CD4-positive, CD25-positive, alpha-beta regulatory T cell (primary cell): ENCODE data around the gene JAG2. TPM values are rescaled to one million over a fixed set of nuclear protein-coding genes. Genes with fewer than 3 reads are reported as not detected.

ENCODE experiments used
- ATAC-seq, 2 donors: fragments of 150-1000 bp; cut with Tn5 transposase; one replicate each; pipeline ENCODE4 v1.10.0; 2021; ENCODE audit warnings: low read depth in 2 of 2, moderate number of reproducible peaks in 2 of 2, moderate library complexity in 1 of 2
- DNase-seq, 3 donors: peaks; one replicate each; pipeline versions ENCODE4 v3.0.0 to v3.0.0-alpha.2; 2012 to 2022; ENCODE audit warnings: mixed read lengths in 1 of 3
- H3K27ac ChIP-seq: one replicate; pipeline ENCODE4 v1.7.0; 2013; ENCODE audit warnings: mild to moderate bottlenecking, low read length; ENCODE audit not compliant: insufficient read depth, poor library complexity, severe bottlenecking
- H3K27me3 ChIP-seq: one replicate; pipeline ENCODE4 v1.7.0; 2013; ENCODE audit warnings: low read length; ENCODE audit not compliant: control insufficient read depth, insufficient read depth
- H3K36me3 ChIP-seq: one replicate; pipeline ENCODE4 v1.7.0; 2013; ENCODE audit warnings: mild to moderate bottlenecking, low read length, moderate library complexity; ENCODE audit not compliant: control insufficient read depth, insufficient read depth
- H3K4me1 ChIP-seq: 2 replicates; pipeline ENCODE4 v1.7.0; 2013; ENCODE audit warnings: mild to moderate bottlenecking, low read length; ENCODE audit not compliant: insufficient read depth, control insufficient read depth, poor library complexity, severe bottlenecking
- H3K4me3 ChIP-seq: one replicate; pipeline ENCODE4 v1.7.0; 2013; ENCODE audit warnings: low read depth, mild to moderate bottlenecking, low read length, moderate library complexity
- H3K9me3 ChIP-seq, 2 experiments: 1 replicate in 1 of 2; 2 replicates in 1 of 2; pipeline ENCODE4 v1.7.0; 2013; ENCODE audit warnings: low read length in 2 of 2, mild to moderate bottlenecking in 1 of 2, moderate library complexity in 1 of 2; ENCODE audit not compliant: control insufficient read depth in 2 of 2
- H3K27ac Mint-ChIP-seq, 3 donors: one replicate each; pipeline ENCODE4 v1.8.0; 2020 to 2022; ENCODE audit warnings: mild to moderate bottlenecking in 3 of 3, mixed read lengths in 3 of 3, moderate library complexity in 2 of 3
- H3K27me3 Mint-ChIP-seq: one replicate; pipeline ENCODE4 v1.8.0; 2022; ENCODE audit warnings: mild to moderate bottlenecking, mixed read lengths
- H3K36me3 Mint-ChIP-seq: one replicate; pipeline ENCODE4 v1.8.0; 2020; ENCODE audit warnings: mixed read lengths
- H3K4me1 Mint-ChIP-seq, 4 donors: one replicate each; pipeline ENCODE4 v1.8.0; 2020 to 2022; ENCODE audit warnings: mixed read lengths in 4 of 4, mild to moderate bottlenecking in 1 of 4
- H3K4me3 Mint-ChIP-seq, 4 donors: one replicate each; pipeline ENCODE4 v1.8.0; 2020 to 2022; ENCODE audit warnings: mild to moderate bottlenecking in 4 of 4, mixed read lengths in 4 of 4, moderate library complexity in 3 of 4
- H3K9me3 Mint-ChIP-seq, 7 donors: one replicate each; pipeline ENCODE4 v1.8.0; 2020 to 2022; ENCODE audit warnings: mixed read lengths in 7 of 7, mild to moderate bottlenecking in 3 of 7, moderate library complexity in 2 of 7
- polyA plus RNA-seq, 4 donors: library from polyadenylated mRNA; unstranded; fragments of 300-500 nt; fragmentation: Illumina TruSeq; gene quantifications; one replicate each; pipeline ENCODE4 v1.2.3, GENCODE V29; 2021
- total RNA-seq: library from RNA; stranded (reverse); gene quantifications from one replicate; pipeline ENCODE4 v1.2.3, GENCODE V29; 2022

The JAG2 gene
- total RNA-seq, result 1.4 TPM
- polyA plus RNA-seq, result under 1 TPM in 2 of 4 donors, not detected in 2; 0.05 to 0.23 TPM

DNA sequence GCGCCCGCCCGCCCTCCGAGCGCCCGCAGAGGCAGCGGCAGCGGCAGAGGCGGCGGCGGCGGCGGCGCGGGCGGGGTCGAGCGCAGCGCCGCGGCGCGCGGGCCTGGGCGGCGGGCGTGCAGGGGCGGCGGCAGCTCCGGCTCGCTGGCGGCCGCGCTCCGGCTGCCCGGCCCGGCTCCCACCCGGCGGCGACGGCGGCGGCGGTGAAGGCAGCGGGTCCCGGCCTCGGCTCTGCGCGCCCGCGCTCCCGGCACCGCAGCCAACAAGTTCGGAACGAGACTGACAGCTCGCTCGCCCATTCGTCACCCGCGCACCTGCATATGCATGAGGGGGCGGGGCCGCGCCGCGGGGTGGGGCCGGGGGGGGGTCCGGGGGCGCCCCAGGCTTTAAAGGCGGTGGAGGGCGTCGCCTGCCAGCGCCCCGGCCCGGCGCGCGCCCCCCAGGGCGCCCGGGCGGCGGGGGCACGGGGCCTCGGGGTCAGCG, at the start of gene JAG2:
Gene JAG2, minus strand, starts transcription at position 281 of the 483 bp plus-strand sequence. CDS start 356 bp downstream, outside the sequence.
- Histone ChIP-seq H3K9me3 (no peaks in the 10 kb centered on the region), H3K4me3 (no peak within 1 kb of the TSS), H3K27ac (no peak within 1 kb of the TSS), H3K36me3 (no peaks in the 10 kb centered on the region), H3K4me1 (peaks cover 24% of the 10 kb centered on the region), H3K27me3 (peaks cover 3% of the 10 kb centered on the region)
- Mint-ChIP-seq H3K4me3 (peak within 1 kb of the TSS; percentile 66 to 88 (median 72)), H3K27me3 (peaks cover 22% of the 10 kb centered on the region), H3K4me1 (peaks cover 0 to 22% (median 9%) of the 10 kb centered on the region in 4 donors), H3K27ac (no peak within 1 kb of the TSS), H3K36me3 (no peaks in the 10 kb centered on the region), H3K9me3 (peaks cover 0 to 1% (median 0%) of the 10 kb centered on the region in 7 donors)
- DNase-seq (peak in 2 of 3 donors; percentile 43 to 50), ATAC-seq (peak; percentile 23 to 45)

DNA sequence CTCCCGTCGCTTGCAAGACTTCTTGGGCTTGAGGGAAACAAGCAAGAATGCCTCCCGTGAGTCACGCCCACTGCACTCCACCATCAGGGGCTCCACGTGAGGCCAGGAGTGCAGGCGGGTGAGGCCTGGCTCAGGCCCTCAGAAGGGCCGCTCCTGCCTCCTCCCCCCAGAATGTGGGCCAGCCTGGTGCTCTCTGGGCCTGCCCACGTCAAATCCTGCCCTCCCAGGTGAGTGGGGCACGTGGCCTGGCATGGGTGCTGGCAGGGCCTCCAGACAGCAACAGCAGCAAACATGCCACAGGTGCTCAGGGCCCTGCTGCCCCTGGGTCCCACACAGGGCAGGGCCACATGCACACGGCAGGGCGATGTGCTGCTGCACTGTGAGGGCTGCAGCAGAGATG, 49.2 kb upstream of the JAG2 start:
- no peaks in the 10 kb centered on the region for H3K9me3 ChIP-seq
- no peak overlapping the region for H3K27ac Mint-ChIP-seq
- no peak overlapping the region for H3K4me3 ChIP-seq

DNA sequence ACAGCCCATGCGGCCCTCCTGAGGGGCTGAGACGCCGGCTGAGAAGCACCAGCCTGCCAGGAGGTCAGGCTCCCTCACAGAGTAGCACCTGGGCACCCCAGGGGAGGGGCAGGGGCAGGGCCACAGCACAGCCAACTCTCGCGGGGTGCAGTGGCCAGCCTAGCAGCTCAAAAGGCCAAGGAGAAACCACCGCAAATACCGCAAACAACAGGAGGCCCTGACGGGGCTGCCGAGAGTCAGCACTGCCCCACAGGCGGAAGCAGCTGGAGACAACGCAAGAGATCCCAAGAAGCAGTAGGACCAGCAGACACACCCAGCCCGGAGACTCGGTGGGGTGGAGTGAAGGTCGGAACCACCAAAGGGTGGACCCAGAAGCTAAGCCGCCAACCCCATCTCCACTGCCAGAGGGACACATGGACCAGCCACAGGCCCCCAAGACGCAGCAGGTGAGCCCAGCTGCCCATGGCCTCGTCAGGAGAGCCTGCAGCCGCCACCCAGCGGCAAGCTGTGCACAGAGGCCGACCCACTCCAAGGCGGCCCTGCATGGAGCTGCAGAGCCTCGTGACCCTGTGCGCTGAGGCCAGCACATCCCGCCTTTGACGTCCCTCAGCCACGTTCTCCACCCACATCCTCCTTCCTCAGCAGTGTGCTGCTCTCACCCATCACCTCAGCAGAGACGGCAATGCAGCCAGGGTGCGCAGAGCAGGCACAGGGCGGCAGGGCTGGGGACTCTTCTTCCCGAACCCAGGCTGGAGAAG, 48.1 kb upstream of the JAG2 start:
- no peak overlapping the region for H3K4me3 Mint-ChIP-seq
- H3K27ac Mint-ChIP-seq, result no peak overlapping the region
- no peaks in the 10 kb centered on the region for H3K27me3 Mint-ChIP-seq
- no peak overlapping the region for H3K4me3 ChIP-seq
- ATAC-seq (no peak), DNase-seq (no peak)
- peaks cover 0 to 5% (median 0%) of the 10 kb centered on the region in 4 donors for H3K4me1 Mint-ChIP-seq
- no peaks in the 10 kb centered on the region for H3K27me3 ChIP-seq
- no peaks in the 10 kb centered on the region for H3K4me1 ChIP-seq
- no peaks in the 10 kb centered on the region for H3K9me3 ChIP-seq
- peaks cover 25% of the 10 kb centered on the region for H3K36me3 ChIP-seq
- no peaks in the 10 kb centered on the region for H3K9me3 Mint-ChIP-seq
- no peak overlapping the region for H3K27ac ChIP-seq
- H3K36me3 Mint-ChIP-seq, result peaks cover 19% of the 10 kb centered on the region

More for the DNA sequence above, 49.2 kb upstream of the JAG2 start:
- DNase-seq, result no peak
- Mint-ChIP-seq H3K4me3 (no peak overlapping the region), H3K27me3 (no peaks in the 10 kb centered on the region), H3K36me3 (peaks cover 27% of the 10 kb centered on the region), H3K4me1 (peaks cover 0 to 5% (median 0%) of the 10 kb centered on the region in 4 donors), H3K9me3 (no peaks in the 10 kb centered on the region)
- H3K4me1 ChIP-seq, result no peaks in the 10 kb centered on the region
- H3K36me3 ChIP-seq, result peaks cover 27% of the 10 kb centered on the region
- no peaks in the 10 kb centered on the region for H3K27me3 ChIP-seq
- ATAC-seq, result no peak
- no peak overlapping the region for H3K27ac ChIP-seq

DNA sequence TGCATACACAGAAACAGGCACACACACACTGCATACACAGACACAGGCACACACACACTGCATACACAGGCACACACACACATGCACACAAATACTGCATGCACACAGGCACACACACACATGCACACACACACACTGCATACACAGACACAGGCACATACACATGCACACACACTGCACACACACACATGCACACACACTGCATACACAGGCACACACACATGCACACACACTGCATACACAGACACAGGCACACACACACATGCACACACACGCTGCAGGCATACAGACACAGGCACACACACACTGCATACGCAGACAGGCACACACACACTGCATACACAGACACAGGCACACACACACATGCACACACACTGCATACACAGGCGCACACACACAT, 47.0 kb upstream of the JAG2 start:
- no peak for DNase-seq
- no peak overlapping the region for H3K27ac Mint-ChIP-seq
- no peak for ATAC-seq
- Histone ChIP-seq H3K4me1 (no peaks in the 10 kb centered on the region), H3K9me3 (no peaks in the 10 kb centered on the region), H3K27me3 (no peaks in the 10 kb centered on the region), H3K36me3 (peaks cover 18% of the 10 kb centered on the region), H3K4me3 (no peak overlapping the region), H3K27ac (no peak overlapping the region)
- H3K4me1 Mint-ChIP-seq, result peaks cover 0 to 5% (median 0%) of the 10 kb centered on the region in 4 donors
- no peaks in the 10 kb centered on the region for H3K27me3 Mint-ChIP-seq
- H3K4me3 Mint-ChIP-seq, result no peak overlapping the region
- H3K9me3 Mint-ChIP-seq, result no peaks in the 10 kb centered on the region
- H3K36me3 Mint-ChIP-seq, result peaks cover 19% of the 10 kb centered on the region

GRCh38 chr14:105214324-105214915, 45.8 kb upstream of the JAG2 start:
- Histone ChIP-seq H3K9me3 (no peaks in the 10 kb centered on the region), H3K4me1 (no peaks in the 10 kb centered on the region), H3K27me3 (no peaks in the 10 kb centered on the region), H3K4me3 (no peak overlapping the region), H3K27ac (no peak overlapping the region), H3K36me3 (peaks cover 18% of the 10 kb centered on the region)
- no peaks in the 10 kb centered on the region for H3K27me3 Mint-ChIP-seq
- no peaks in the 10 kb centered on the region for H3K9me3 Mint-ChIP-seq
- H3K4me3 Mint-ChIP-seq, result no peak overlapping the region
- H3K27ac Mint-ChIP-seq, result no peak overlapping the region
- peaks cover 0 to 5% (median 0%) of the 10 kb centered on the region in 4 donors for H3K4me1 Mint-ChIP-seq
- no peak for ATAC-seq
- DNase-seq, result no peak
- peaks cover 16% of the 10 kb centered on the region for H3K36me3 Mint-ChIP-seq

DNA sequence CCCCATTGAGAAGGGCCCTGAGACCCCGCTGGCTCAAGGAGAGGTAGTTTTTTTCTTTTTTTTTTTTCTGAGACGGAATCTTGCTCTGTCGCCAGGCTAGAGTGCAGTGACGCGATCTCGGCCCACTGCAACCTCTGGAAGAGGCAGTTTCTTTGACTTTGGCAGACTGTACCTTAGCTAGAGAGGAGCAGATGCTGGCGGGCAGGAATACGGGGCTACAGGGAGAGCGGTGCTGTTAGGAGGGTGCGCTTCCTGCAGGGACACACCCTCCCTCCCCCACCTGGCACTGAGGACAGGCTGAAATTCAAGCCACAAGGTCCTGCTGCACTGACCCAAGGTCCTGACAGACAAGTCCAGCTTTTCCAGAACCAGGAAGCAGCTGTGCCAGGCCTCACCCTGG, 44.8 kb upstream of the JAG2 start:
- Mint-ChIP-seq H3K4me3 (no peak overlapping the region), H3K9me3 (no peaks in the 10 kb centered on the region), H3K27me3 (no peaks in the 10 kb centered on the region), H3K27ac (no peak overlapping the region), H3K36me3 (peaks cover 16% of the 10 kb centered on the region), H3K4me1 (peaks cover 0 to 5% (median 0%) of the 10 kb centered on the region in 4 donors)
- Histone ChIP-seq H3K27me3 (no peaks in the 10 kb centered on the region), H3K9me3 (no peaks in the 10 kb centered on the region), H3K4me1 (no peaks in the 10 kb centered on the region), H3K4me3 (no peak overlapping the region), H3K27ac (no peak overlapping the region), H3K36me3 (peaks cover 11% of the 10 kb centered on the region)
- ATAC-seq (no peak), DNase-seq (no peak)

GRCh38 chr14:105212541-105213300, 44.1 kb upstream of the JAG2 start:
- Histone ChIP-seq H3K4me1 (no peaks in the 10 kb centered on the region), H3K27me3 (no peaks in the 10 kb centered on the region), H3K36me3 (peaks cover 8% of the 10 kb centered on the region), H3K9me3 (no peaks in the 10 kb centered on the region), H3K4me3 (no peak overlapping the region), H3K27ac (no peak overlapping the region)
- ATAC-seq (no peak), DNase-seq (no peak)
- Mint-ChIP-seq H3K36me3 (peaks cover 16% of the 10 kb centered on the region), H3K9me3 (no peaks in the 10 kb centered on the region), H3K27ac (no peak overlapping the region), H3K27me3 (no peaks in the 10 kb centered on the region), H3K4me1 (peaks cover 0 to 5% (median 0%) of the 10 kb centered on the region in 4 donors), H3K4me3 (no peak overlapping the region)
